Skeletal muscle tissue (tissue), 4 donors: ENCODE measurements around the gene PF4V1. TPM values are rescaled to one million over a fixed set of nuclear protein-coding genes. Genes with fewer than 3 reads are reported as not detected.
"Not testable (repeated sequence)": the region's sequence is repeated elsewhere in the genome, so short reads cannot be mapped to it uniquely, and the experiment has no call there.

Experiments
- H3K27ac ChIP-seq: one replicate; pipeline ENCODE4 v1.7.0; 2013; ENCODE audit warnings: mild to moderate bottlenecking, low read depth, low read length, inconsistent platforms
- H3K27me3 ChIP-seq, 3 donors: one replicate each; pipeline ENCODE4 v1.7.0; 2013; ENCODE audit warnings: low read length in 3 of 3; ENCODE audit not compliant: control insufficient read depth in 3 of 3, insufficient read depth in 3 of 3
- H3K36me3 ChIP-seq, 3 donors: one replicate each; pipeline ENCODE4 v1.7.0; 2013; ENCODE audit warnings: low read length in 3 of 3; ENCODE audit not compliant: control insufficient read depth in 3 of 3, insufficient read depth in 3 of 3
- H3K4me1 ChIP-seq, 3 donors: one replicate each; pipeline ENCODE4 v1.7.0; 2013; ENCODE audit warnings: low read length in 3 of 3, mild to moderate bottlenecking in 3 of 3; ENCODE audit not compliant: control insufficient read depth in 3 of 3, insufficient read depth in 3 of 3
- H3K4me3 ChIP-seq, 3 donors: one replicate each; pipeline ENCODE4 v1.7.0; 2013; ENCODE audit warnings: low read length in 3 of 3
- H3K9ac ChIP-seq, 3 donors: one replicate each; pipeline ENCODE4 v1.7.0; 2013; ENCODE audit warnings: low read length in 3 of 3, mild to moderate bottlenecking in 3 of 3, moderate library complexity in 2 of 3, low read depth in 1 of 3
- H3K9me3 ChIP-seq, 3 donors: one replicate each; pipeline ENCODE4 v1.7.0; 2013; ENCODE audit warnings: low read length in 3 of 3; ENCODE audit not compliant: control insufficient read depth in 3 of 3
- total RNA-seq: library from RNA; depleted of rRNA; stranded (reverse); fragments of >200 nt; gene quantifications from one replicate; pipeline ENCODE4 v1.2.3, GENCODE V29; 2014
- donor health status: Osteomylitis.

The PF4V1 gene
- total RNA-seq, 1 donor from 2014 or later = not detected

- Histone ChIP-seq H3K9ac (no peak overlapping the region), H3K36me3 (no peaks in the 10 kb centered on the region), H3K9me3 (no peaks in the 10 kb centered on the region), H3K27me3 (no peaks in the 10 kb centered on the region), H3K4me1 (no peaks in the 10 kb centered on the region), H3K4me3 (no peak overlapping the region), H3K27ac (no peak overlapping the region)
Measured at GRCh38 chr4:73897380-73898136, 44.5 kb downstream of the PF4V1 start.

- H3K36me3 ChIP-seq, H3K4me3 ChIP-seq, H3K27ac ChIP-seq, H3K9me3 ChIP-seq, H3K4me1 ChIP-seq, H3K27me3 ChIP-seq, H3K9ac ChIP-seq: not testable (repeated sequence)
Measured at GRCh38 chr4:73899338-73899737, 46.2 kb downstream of the PF4V1 start.

- H3K36me3 ChIP-seq = no peaks in the 10 kb centered on the region
- no peak overlapping the region for H3K27ac ChIP-seq
- H3K9me3 ChIP-seq = no peaks in the 10 kb centered on the region
- no peaks in the 10 kb centered on the region for H3K4me1 ChIP-seq
- H3K9ac ChIP-seq = no peak overlapping the region
- no peak overlapping the region for H3K4me3 ChIP-seq
- H3K27me3 ChIP-seq = no peaks in the 10 kb centered on the region
Measured at GRCh38 chr4:73901031-73901430, 47.9 kb downstream of the PF4V1 start.

GRCh38 chr4:73902038-73902637 is 49.0 kb downstream of the PF4V1 start:
- H3K27ac ChIP-seq = no peak overlapping the region
- no peak overlapping the region for H3K9ac ChIP-seq
- H3K27me3 ChIP-seq = no peaks in the 10 kb centered on the region
- no peaks in the 10 kb centered on the region for H3K4me1 ChIP-seq
- no peaks in the 10 kb centered on the region for H3K9me3 ChIP-seq
- no peaks in the 10 kb centered on the region for H3K36me3 ChIP-seq
- H3K4me3 ChIP-seq = no peak overlapping the region

GRCh38 chr4:73902817-73903547 is 49.9 kb downstream of the PF4V1 start:
- Histone ChIP-seq H3K9ac (no peak overlapping the region), H3K36me3 (no peaks in the 10 kb centered on the region), H3K27me3 (no peaks in the 10 kb centered on the region), H3K4me3 (no peak overlapping the region), H3K4me1 (no peaks in the 10 kb centered on the region), H3K9me3 (no peaks in the 10 kb centered on the region), H3K27ac (no peak overlapping the region)

Other genes with a start within 250 kb of the PF4V1 start
- gene RASSF6, start 232.9 kb upstream of the PF4V1 start, total RNA-seq = not detected
- 1.0 TPM for gene CXCL8, start 112.7 kb upstream of the PF4V1 start, total RNA-seq
- not detected for gene CXCL6, start 16.6 kb upstream of the PF4V1 start, total RNA-seq
- gene CXCL1, start 16.1 kb downstream of the PF4V1 start, total RNA-seq = 0.52 TPM
- gene PF4, start 128.7 kb downstream of the PF4V1 start, total RNA-seq = 4.7 TPM
- 15.1 TPM for gene PPBP, start 134.9 kb downstream of the PF4V1 start, total RNA-seq
- gene CXCL5, start 145.4 kb downstream of the PF4V1 start, total RNA-seq = under 0.01 TPM
- gene CXCL3, start 185.4 kb downstream of the PF4V1 start, total RNA-seq = not detected
- 3.1 TPM for gene CXCL2, start 245.9 kb downstream of the PF4V1 start, total RNA-seq